ENCODE results near the gene BTBD19. TPM values are rescaled to one million over a fixed set of nuclear protein-coding genes. Genes with fewer than 3 reads are reported as not detected.

Gene BTBD19
- total RNA-seq, 1 experiment from 2014 or later: 11.6 TPM

DNA sequence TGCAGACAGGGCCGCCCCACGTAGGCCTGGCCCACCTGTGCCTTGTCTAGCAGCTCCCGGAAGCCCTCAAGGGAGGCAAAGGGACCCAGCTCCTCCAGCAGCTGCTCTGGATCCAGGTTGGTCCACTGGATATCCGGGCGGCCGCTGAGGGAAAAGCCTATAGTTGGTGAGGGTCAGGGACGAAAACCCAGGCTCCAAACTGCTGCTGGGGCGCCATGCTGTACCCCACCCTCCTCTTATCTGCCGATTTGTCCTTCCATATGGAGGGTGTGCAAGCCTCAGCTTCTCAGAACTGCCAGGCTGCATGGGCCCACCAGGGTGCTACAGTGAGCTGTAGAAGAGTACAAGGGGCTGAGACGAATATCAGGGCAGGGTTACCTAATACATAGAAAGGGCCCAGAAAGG lies 22.6 kb downstream of the BTBD19 start:
- no peaks in the 10 kb centered on the region for H4K20me1 ChIP-seq (ENCODE audit: insufficient read depth)
- POLR2A ChIA-PET: interaction anchor here (3.3 kb wide), 1 partner anchor 12 kb away, joined by 18 read pairs; no protein-coding TSS in a partner anchor
- no peak for TF ChIP-seq RAD21 (IDR thresholded peaks at IDR 0.05; ENCODE audit: low read depth)
- no peak for TF ChIP-seq TCF7L2 (IDR thresholded peaks at IDR 0.05; ENCODE audit: borderline replicate concordance, extremely low read depth, insufficient read depth, insufficient read length)
- no peak for TF ChIP-seq JUND (IDR thresholded peaks at IDR 0.05)
- TF ChIP-seq CEBPB (IDR thresholded peaks at IDR 0.05; ENCODE audit: low read depth): no peak
- TF ChIP-seq, protein P1, sequence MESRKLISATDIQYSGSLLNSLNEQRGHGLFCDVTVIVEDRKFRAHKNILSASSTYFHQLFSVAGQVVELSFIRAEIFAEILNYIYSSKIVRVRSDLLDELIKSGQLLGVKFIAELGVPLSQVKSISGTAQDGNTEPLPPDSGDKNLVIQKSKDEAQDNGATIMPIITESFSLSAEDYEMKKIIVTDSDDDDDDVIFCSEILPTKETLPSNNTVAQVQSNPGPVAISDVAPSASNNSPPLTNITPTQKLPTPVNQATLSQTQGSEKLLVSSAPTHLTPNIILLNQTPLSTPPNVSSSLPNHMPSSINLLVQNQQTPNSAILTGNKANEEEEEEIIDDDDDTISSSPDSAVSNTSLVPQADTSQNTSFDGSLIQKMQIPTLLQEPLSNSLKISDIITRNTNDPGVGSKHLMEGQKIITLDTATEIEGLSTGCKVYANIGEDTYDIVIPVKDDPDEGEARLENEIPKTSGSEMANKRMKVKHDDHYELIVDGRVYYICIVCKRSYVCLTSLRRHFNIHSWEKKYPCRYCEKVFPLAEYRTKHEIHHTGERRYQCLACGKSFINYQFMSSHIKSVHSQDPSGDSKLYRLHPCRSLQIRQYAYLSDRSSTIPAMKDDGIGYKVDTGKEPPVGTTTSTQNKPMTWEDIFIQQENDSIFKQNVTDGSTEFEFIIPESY (IDR thresholded peaks at IDR 0.05; ENCODE audit: extremely low read depth, insufficient replicate concordance, low read length): no peak
- TF ChIP-seq, protein P2, sequence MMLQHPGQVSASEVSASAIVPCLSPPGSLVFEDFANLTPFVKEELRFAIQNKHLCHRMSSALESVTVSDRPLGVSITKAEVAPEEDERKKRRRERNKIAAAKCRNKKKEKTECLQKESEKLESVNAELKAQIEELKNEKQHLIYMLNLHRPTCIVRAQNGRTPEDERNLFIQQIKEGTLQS (IDR thresholded peaks at IDR 0.05): no peak
- no peak for TF ChIP-seq EGR1 (IDR thresholded peaks at IDR 0.05; ENCODE audit: low read depth)
- no peak for TF ChIP-seq SIN3A (IDR thresholded peaks at IDR 0.05; ENCODE audit: low read depth)
- TF ChIP-seq CBX3 (IDR thresholded peaks at IDR 0.05; ENCODE audit: low read depth): no peak
- TF ChIP-seq EZH2phosphoT487 (IDR thresholded peaks at IDR 0.05; ENCODE audit: borderline replicate concordance): no peak
- no peak for TF ChIP-seq SRF (IDR thresholded peaks at IDR 0.05; ENCODE audit: low read depth)
- TF ChIP-seq, protein P3, sequence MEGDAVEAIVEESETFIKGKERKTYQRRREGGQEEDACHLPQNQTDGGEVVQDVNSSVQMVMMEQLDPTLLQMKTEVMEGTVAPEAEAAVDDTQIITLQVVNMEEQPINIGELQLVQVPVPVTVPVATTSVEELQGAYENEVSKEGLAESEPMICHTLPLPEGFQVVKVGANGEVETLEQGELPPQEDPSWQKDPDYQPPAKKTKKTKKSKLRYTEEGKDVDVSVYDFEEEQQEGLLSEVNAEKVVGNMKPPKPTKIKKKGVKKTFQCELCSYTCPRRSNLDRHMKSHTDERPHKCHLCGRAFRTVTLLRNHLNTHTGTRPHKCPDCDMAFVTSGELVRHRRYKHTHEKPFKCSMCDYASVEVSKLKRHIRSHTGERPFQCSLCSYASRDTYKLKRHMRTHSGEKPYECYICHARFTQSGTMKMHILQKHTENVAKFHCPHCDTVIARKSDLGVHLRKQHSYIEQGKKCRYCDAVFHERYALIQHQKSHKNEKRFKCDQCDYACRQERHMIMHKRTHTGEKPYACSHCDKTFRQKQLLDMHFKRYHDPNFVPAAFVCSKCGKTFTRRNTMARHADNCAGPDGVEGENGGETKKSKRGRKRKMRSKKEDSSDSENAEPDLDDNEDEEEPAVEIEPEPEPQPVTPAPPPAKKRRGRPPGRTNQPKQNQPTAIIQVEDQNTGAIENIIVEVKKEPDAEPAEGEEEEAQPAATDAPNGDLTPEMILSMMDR (IDR thresholded peaks at IDR 0.05 in 2 of 3, conservative IDR thresholded peaks at IDR 0.05 in 1 of 3; ENCODE audit: borderline replicate concordance in 1 of 3, insufficient read depth in 1 of 3, low read depth in 2 of 3, low read length in 2 of 3): no peak
- TF ChIP-seq ZNF274 (IDR thresholded peaks at IDR 0.05; ENCODE audit: low read depth, low read length): no peak
- no peak for TF ChIP-seq FOSL1 (IDR thresholded peaks at IDR 0.05; ENCODE audit: low read depth)
- no peak for TF ChIP-seq ELF1 (IDR thresholded peaks at IDR 0.05; ENCODE audit: borderline replicate concordance, low read depth)
- H3K4me3 ChIP-seq (replicated peaks in 1 of 2; ENCODE audit: low read depth in 1 of 2, low read length in 2 of 2): no peak overlapping the region
- DNase-seq (ENCODE audit: low read depth, low spot score) (no peak), ATAC-seq (no peak)
- BruUV-seq (replicated peaks): no TSS peak
- intact Hi-C loops (cut with micrococcal nuclease): no loop called here
- RAD21 ChIA-PET (ENCODE audit: low non-redundant PET in 1 of 2, low total read pairs in 2 of 2, uncharacterized antibody in 2 of 2, unreplicated experiment in 2 of 2): no interaction called here
- no peaks in the 10 kb centered on the region for H3K36me3 ChIP-seq (ENCODE audit: control insufficient read depth in 1 of 2, insufficient read depth in 2 of 2, low read length in 2 of 2)
- H3K9me2 ChIP-seq (ENCODE audit: insufficient read depth): no peaks in the 10 kb centered on the region
- H3K27ac ChIP-seq (ENCODE audit: low read depth, low read length): no peak overlapping the region
- no peak overlapping the region for H3K9ac ChIP-seq (ENCODE audit: low read length)
- CTCF ChIA-PET: no interaction called here
- no peak overlapping the region for H3K4me2 ChIP-seq (ENCODE audit: low read length)
- no peak overlapping the region for H2AFZ ChIP-seq (ENCODE audit: low read depth, low read length, poor library complexity, severe bottlenecking)
- no peaks in the 10 kb centered on the region for H3K79me2 ChIP-seq (ENCODE audit: insufficient read depth, low read length)
- H3K27me3 ChIP-seq (ENCODE audit: insufficient read depth, low read length): no peaks in the 10 kb centered on the region
- H3K4me1 ChIP-seq (ENCODE audit: control insufficient read depth in 1 of 2, insufficient read depth in 2 of 2, low read length in 2 of 2): peaks cover 0 to 6% of the 10 kb centered on the region in 2 experiments; a peak in 1 of 4 replicates
- H3K9me3 ChIP-seq (ENCODE audit: control insufficient read depth in 1 of 2, insufficient read depth in 1 of 2, low read depth in 1 of 2, low read length in 2 of 2): no peaks in the 10 kb centered on the region

Data from HCT116 (cell line).